Measurements from ENCODE around the gene GALNT10. TPM values are rescaled to one million over a fixed set of nuclear protein-coding genes. Genes with fewer than 3 reads are reported as not detected.
A peak's percentile ranks its signal among the peaks of the same experiment; 100 is the strongest.

GALNT10 gene
- total and polyA plus RNA-seq, 9 of the 15 experiments (the other 6 are each of a cell fraction or from before 2014, with no cell fraction given): 4.6 to 37.1 (median 13.3) TPM

GRCh38 chr5:154213592-154213991, 23.1 kb downstream of the GALNT10 start:
- no peak for FAIRE-seq
- no peak overlapping the region for H3K27ac ChIP-seq (ENCODE audit: extremely low read depth, low read depth, low read length)

More at GRCh38 chr5:154213592-154213991, 23.1 kb downstream of the GALNT10 start:
- Histone ChIP-seq H3K36me3 (ENCODE audit: control insufficient read depth, insufficient read depth, low read length) (peaks cover 3% of the 10 kb centered on the region; the same call in 2 of the 3 replicates), H4K20me1 (replicated peaks; ENCODE audit: control insufficient read depth, insufficient read depth, low read length) (no peaks in the 10 kb centered on the region), H3K4me2 (ENCODE audit: insufficient read depth, low read length) (no peak overlapping the region), H3K9me1 (ENCODE audit: control insufficient read depth, insufficient read depth, low read length) (no peaks in the 10 kb centered on the region), H3K9me3 (replicated peaks; ENCODE audit: control insufficient read depth, insufficient read depth, low read depth, low read length) (no peaks in the 10 kb centered on the region), H3K79me2 (ENCODE audit: control insufficient read depth, insufficient read depth, low read length) (no peaks in the 10 kb centered on the region), H3K9ac (ENCODE audit: insufficient read depth in 1 of 2, low read depth in 2 of 2, low read length in 2 of 2) (no peak overlapping the region), H3K27me3 (ENCODE audit: control insufficient read depth in 2 of 2, insufficient read depth in 2 of 2, low read length in 2 of 2) (no peaks in the 10 kb centered on the region), H3K4me1 (replicated peaks in 1 of 2; ENCODE audit: control insufficient read depth in 2 of 2, insufficient read depth in 2 of 2, low read length in 2 of 2) (no peaks in the 10 kb centered on the region; a peak in 1 of 5 replicates), H2AFZ (ENCODE audit: low read depth, low read length) (no peak overlapping the region), H3K4me3 (no peak overlapping the region)
- DNase-seq (ENCODE audit: extremely low read depth in 1 of 4, low spot score in 3 of 4): no peak
- no TSS peak for BruUV-seq (replicated peaks)
- no peak for ATAC-seq
- 88% methylated on average over 4 of the region's 4 CpGs for WGBS (ENCODE audit: insufficient coverage, low coverage, missing lambda C conversion rate)
- ChIA-PET CTCF (ENCODE audit: low intra/inter-chr PET ratio) (no interaction called here), POLR2A (no interaction called here)
- in situ Hi-C loops (cut with MboI): no loop called here
- no peak for TF ChIP-seq KDM1A (IDR thresholded peaks at IDR 0.05)
- peak; percentile 44 for TF ChIP-seq RBM25 (IDR thresholded peaks at IDR 0.05; ENCODE audit: low read depth, low read length, severe bottlenecking)
- no peak for TF ChIP-seq POLR2A (conservative IDR thresholded peaks at IDR 0.05)
- TF ChIP-seq ZNF121 (CRISPR knock-in tag; conservative IDR thresholded peaks at IDR 0.05): peak; percentile 77
- no peak for TF ChIP-seq ZNF740 (CRISPR knock-in tag; IDR thresholded peaks at IDR 0.05)
- TF ChIP-seq ZNF740 (tag; IDR thresholded peaks at IDR 0.05): no peak
- no peak for TF ChIP-seq MTA3 (IDR thresholded peaks at IDR 0.05; ENCODE audit: borderline replicate concordance)
- intact Hi-C loops (cut with micrococcal nuclease): no loop called here

Data from K562 (cell line).